GM23338 (cell line): Measurements from ENCODE around the gene CHD8.
A peak's percentile ranks its signal among the peaks of the same experiment; 100 is the strongest.

ENCODE experiments used
- CREB1 ChIP-seq: fragments of 250-450 bp; sonication (Bioruptor Pico); IDR thresholded peaks from 2 replicates; pipeline ENCODE4 v1.5.0; 2020; ENCODE audit warnings: low read depth, mild to moderate bottlenecking, moderate library complexity
- CTCF ChIP-seq, 2 experiments: fragments of 200-600 bp in 1 of 2; sonication (generic) in 1 of 2; conservative IDR thresholded peaks; 2 replicates each; pipeline versions ENCODE4 v1.5.1 to v1.6.1; 2016 to 2017; ENCODE audit warnings: antibody characterized with exemption in 2 of 2, low read depth in 2 of 2, mild to moderate bottlenecking in 2 of 2, moderate library complexity in 1 of 2
- EZH2 ChIP-seq: fragments of 200-600 bp; sonication (generic); IDR thresholded peaks from one replicate; pipeline ENCODE4 v1.8.0; 2017; ENCODE audit warnings: antibody characterized with exemption, mild to moderate bottlenecking, low read depth; ENCODE audit not compliant: unreplicated experiment
- EZH2phosphoT487 ChIP-seq: fragments of 200-600 bp; sonication (generic); IDR thresholded peaks from one replicate; pipeline ENCODE4 v1.8.1; 2018; ENCODE audit warnings: antibody characterized with exemption; ENCODE audit not compliant: unreplicated experiment
- POLR2AphosphoS5 ChIP-seq: IDR thresholded peaks from 2 replicates; pipeline ENCODE4 v1.6.1; 2016; ENCODE audit warnings: antibody characterized with exemption, low read depth
- TF ChIP-seq, protein P1 (sequence below): IDR thresholded peaks from 2 replicates; pipeline ENCODE4 v1.6.1; 2016; ENCODE audit warnings: antibody characterized with exemption

GRCh38 chr14:21383848-21384493 is 72.0 kb downstream of the CHD8 start, which contains the start of gene SUPT16H:
- TF ChIP-seq CTCF (conservative IDR thresholded peaks at IDR 0.05; ENCODE audit: low read depth in 2 of 2) (0 out of 4 replicates have a peak, but pooled peaks of 1 of the 2 experiments have one; percentile 3), POLR2AphosphoS5 (no peak; the same call in 1 of the 2 replicates), CREB1 (CRISPR knock-in tag) (peak; percentile 55), EZH2 (no peak), EZH2phosphoT487 (no peak)
- TF ChIP-seq, protein P1, sequence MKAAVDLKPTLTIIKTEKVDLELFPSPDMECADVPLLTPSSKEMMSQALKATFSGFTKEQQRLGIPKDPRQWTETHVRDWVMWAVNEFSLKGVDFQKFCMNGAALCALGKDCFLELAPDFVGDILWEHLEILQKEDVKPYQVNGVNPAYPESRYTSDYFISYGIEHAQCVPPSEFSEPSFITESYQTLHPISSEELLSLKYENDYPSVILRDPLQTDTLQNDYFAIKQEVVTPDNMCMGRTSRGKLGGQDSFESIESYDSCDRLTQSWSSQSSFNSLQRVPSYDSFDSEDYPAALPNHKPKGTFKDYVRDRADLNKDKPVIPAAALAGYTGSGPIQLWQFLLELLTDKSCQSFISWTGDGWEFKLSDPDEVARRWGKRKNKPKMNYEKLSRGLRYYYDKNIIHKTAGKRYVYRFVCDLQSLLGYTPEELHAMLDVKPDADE: no peak
